SK-N-SH (cell line): ENCODE measurements around the gene RABIF.

Source experiments
- CHD2 ChIP-seq: fragments of 150-350 bp; IDR thresholded peaks from 2 replicates; pipeline ENCODE4 v1.6.1; 2018; ENCODE audit warnings: low read length; ENCODE audit not compliant: partially characterized antibody
- CTCF ChIP-seq: fragments of 200-600 bp; sonication (generic); IDR thresholded peaks from 2 replicates; pipeline ENCODE4 v1.6.1; 2017; ENCODE audit warnings: antibody characterized with exemption, mild to moderate bottlenecking, moderate library complexity
- REST ChIP-seq: IDR thresholded peaks from 2 replicates; pipeline ENCODE4 v1.6.1; 2012; ENCODE audit warnings: mild to moderate bottlenecking, low read depth, low read length, moderate library complexity
- YY1 ChIP-seq: IDR thresholded peaks from 2 replicates; pipeline ENCODE4 v1.4.0; 2012; ENCODE audit warnings: low read depth, mild to moderate bottlenecking

GRCh38 chr1:202901555-202901954 lies 12.6 kb upstream of the RABIF start:
- TF ChIP-seq CHD2 (no peak), CTCF (no peak), YY1 (no peak), REST (no peak)
